ENCODE measurements around the gene MTURN.

MTURN gene

GRCh38 chr7:30163231-30163894, 28.6 kb downstream of the MTURN start:
- DNase-seq, result peak; percentile 17

GRCh38 chr7:30164567-30164966, 29.8 kb downstream of the MTURN start:
- DNase-seq, result no peak

DNA sequence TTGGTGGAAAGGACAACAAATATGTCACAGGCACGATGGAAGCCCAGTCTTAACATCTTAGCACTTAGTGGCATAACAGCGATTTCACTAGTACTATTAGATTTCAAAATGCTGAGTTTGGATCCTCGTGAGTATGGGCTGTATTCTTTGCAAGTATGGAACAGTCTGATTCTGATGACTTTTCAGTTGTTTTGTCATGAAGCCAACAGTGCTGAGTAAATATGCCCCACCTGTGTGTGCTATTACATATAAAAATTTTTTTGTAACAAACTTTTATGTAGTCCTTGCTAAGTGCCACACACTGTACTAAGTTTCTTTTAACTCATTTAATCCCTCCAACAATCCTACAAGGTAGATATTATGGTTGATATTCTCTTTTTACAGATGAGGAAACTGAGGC, 30.8 kb downstream of the MTURN start:
- no peak for DNase-seq

GRCh38 chr7:30166155-30166840, 31.5 kb downstream of the MTURN start:
- DNase-seq, result no peak

DNA sequence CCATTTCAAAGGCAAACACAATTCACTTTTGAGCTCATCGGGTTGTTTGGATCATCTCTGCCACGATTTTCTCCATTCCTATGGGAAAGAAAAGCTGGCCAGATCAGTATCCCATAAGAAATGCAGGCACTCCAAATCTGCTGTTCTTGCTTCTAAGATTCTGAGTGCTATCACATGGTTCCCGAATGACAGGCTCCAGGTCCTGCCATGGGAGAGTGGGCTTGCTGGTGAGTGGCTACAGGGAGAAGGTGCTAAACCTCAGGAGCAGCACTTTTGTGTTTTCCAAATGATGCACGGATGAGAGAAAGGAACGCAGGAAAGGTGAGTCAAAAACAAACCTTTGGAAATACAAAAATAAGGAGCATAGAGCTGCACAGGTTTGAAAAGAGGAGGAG, 32.1 kb downstream of the MTURN start:
- no peak for DNase-seq

- no peak for DNase-seq
These were observed 33.1 kb downstream of the MTURN start for GRCh38 chr7:30167901-30168300.

- DNase-seq, result no peak
These were observed 34.2 kb downstream of the MTURN start for GRCh38 chr7:30168835-30169573.

DNA sequence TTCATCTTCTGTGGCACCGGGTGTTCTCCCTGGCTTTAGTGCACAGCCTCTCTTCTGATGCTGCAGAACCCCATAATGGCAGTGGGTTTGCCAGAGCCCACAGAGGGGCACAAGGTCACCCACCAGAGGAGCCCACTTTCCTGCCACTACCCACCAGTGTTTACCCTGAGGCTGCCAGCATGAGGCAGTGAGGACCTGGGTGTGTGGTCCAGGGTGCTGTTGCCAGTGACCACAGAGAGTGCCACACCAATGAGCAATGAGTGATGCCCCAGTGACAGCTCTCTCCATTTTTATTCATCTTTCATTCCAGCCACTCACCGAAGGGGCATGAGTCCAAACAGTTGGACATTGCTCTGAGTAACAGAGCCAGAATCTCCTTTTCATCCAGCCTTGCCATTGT, 34.8 kb downstream of the MTURN start:
- DNase-seq, result no peak

DNA sequence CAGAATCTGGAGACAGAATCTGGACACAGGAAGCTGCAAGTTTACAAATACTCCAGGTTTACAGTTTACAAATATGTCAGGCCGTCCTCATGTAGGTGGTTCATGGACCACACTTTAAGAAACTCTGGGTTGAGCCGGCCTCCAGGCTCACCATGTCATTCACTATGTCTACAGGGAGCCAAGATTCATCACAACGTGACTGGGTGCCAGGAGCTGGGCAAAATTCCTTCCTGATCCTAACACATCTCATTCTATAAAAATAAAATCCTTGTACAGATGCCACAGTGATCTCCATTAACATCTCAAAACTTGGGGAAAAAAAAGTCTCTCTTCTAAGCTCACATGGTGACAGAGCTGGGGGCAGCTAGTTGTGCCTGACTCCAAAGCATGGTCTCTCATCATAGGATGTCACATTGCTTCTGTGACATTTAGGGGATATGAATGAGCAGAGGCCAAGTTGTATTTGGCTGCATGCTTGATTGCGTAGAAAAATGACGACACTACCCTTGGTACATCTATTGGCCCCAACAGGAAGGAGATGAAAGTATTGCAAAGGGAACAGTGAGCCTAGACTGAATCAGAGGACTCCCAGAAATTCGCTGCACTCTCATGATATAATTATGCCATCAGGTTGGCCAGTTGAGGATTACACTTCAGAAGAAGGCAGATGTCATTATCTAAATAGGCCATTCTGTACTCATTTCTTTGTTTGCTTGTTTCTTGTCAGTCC, 35.9 kb downstream of the MTURN start:
- no peak for DNase-seq

- DNase-seq, result no peak
These were observed 37.1 kb downstream of the MTURN start for GRCh38 chr7:30171766-30172447.

- no peak for DNase-seq
These were observed 37.7 kb downstream of the MTURN start for GRCh38 chr7:30172451-30172850.

DNA sequence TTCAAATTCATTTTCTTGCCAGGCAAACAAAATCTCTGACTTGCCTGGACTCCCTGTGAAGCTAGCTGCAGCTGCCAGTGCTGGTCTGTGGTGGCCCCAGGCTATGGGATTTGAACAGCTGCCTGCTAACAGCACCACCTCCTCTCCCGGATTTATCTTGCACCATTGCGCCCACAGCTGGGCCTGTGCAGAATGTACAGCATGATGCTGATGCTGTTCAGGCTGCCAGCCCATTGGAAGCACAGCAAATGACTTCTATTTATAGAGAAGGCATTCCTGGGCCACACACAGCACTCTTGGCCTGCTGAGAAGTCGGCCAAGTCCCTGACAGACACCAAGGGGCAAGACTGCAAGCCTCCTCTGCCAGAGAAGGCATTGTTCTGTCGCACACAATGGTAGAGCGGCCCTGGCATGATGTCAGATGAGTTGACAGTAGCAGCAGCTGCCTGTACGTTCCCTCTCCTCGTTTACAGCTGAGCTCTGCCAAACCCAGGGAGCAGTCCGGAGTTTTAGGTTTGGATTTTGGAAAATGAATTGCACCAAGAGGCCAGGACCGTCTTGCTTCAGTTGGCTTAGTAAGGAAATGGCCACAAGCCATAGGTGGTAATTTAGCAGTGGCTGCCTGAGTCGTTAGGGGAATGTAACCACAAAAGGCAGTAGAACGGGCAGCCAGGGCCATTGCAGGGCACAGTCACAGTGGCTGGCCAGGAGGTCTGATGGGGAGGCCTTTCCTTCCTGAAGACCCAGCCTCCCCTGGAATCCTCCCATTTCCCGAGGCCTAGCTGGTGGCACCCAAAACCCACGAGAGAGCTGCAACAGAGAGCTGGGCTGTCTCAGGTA, 38.5 kb downstream of the MTURN start:
- no peak for DNase-seq

GRCh38 chr7:30175180-30175579, 40.4 kb downstream of the MTURN start:
- no peak for DNase-seq

DNA sequence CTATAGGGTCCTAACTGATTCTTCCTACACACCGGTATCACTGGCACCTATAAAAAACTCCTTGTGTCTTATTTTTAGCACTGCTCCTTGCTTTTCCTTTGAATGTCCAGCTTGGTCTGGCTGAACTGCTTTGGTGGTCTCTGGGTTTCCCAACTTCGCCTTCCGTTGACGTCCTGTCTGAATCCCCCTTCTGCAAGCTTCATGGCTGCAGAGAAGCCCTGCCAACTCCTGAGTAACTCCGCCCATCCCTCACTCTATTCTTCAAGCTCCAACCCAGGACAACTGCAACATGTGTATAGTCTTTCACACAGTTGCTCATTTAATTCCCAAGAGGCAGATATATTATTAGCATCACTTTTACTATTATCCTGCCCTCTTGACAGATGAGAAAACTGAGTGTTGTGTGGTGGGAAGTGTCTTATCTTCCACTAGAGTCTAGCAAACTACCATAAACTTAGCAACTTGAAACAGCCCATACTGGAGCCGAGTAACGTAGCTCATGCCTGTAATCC, 40.9 kb downstream of the MTURN start:
- DNase-seq, result no peak

DNA sequence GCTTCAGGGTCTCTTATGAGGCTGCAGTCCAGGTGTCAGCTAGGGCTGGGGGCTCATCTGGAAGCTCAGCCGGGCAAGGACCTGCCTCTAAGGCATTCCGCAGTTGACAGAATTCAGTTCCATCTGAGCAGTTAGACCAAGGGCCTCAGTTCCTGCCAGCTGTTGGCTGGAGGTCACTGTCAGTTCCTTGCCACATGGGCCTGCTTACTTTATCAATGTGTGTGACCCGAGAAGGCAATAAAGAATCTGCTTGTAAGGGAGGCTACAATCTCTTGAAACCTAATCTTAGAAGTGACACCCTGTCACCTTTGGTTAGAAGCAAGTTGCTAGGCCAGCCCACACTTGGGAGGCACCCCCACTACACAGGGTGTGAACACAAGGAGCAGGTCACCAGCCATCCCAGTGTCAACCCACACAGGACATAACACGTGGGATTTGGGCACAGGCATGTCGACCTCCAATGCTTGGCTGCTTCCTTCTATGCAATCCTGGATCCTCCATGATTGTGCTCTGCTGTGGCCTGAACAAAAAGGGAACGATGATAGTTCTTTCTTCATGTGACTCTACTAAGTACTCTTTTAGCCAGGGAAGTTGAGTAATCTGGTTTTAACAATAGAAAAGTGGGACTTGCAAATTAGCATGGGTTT, 41.8 kb downstream of the MTURN start:
- DNase-seq, result no peak

GRCh38 chr7:30177186-30177585, 42.4 kb downstream of the MTURN start:
- DNase-seq, result no peak

DNA sequence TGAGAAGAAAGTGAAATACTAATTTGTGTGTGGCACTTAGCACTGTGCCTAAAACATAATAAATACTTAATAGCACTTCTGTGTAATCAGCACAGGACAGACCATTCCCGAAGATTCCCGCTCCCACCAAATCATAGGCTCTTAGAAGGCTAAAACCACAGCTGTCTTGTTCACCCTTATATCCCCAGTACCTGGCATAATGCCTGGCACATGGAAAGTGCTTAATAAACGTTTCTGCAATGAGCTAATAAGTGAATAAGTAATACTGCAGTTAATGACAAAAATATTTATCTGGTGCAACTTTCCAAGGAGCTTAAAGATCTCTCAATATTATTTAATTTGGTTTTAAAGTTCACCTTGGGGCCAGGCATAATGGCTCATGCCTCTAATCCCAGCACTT, 43.2 kb downstream of the MTURN start:
- no peak for DNase-seq

GRCh38 chr7:30178748-30179436, 44.1 kb downstream of the MTURN start:
- DNase-seq, result no peak

GRCh38 chr7:30180718-30181117, 45.9 kb downstream of the MTURN start:
- no peak for DNase-seq

DNA sequence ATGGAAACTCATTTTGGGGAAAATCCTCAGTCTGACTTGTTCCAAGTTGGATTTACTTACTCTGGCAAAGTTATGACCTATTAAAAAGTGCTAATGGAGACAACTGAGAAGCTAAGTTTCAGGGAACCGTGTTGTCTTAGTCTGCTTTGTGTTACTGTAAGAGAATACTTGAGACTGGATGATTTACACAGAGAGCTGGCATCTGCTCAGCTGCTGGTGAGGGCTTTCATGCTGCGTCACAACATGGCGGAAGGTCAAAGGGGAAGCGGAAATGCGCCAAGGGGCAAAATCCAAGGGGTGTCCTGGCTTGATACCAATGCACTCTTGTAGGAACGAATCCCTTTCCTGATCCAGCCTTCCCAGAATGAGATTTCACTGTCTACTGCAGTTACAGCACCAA, 46.4 kb downstream of the MTURN start:
- no peak for DNase-seq

All from stimulated activated CD4-positive, alpha-beta T cell treated with anti-CD3 and anti-CD28 coated beads, Interleukin-1b, Interleukin-23, amount 100 ng/mL, for 48 hours (primary cell).